Panc1 (cell line): ENCODE results near the gene HIGD1C. TPM values are rescaled to one million over a fixed set of nuclear protein-coding genes. Genes with fewer than 3 reads are reported as not detected.

ENCODE experiments used
- ATAC-seq: fragments of 200-7000 bp; cut with Tn5 transposase; 2 replicates; pipeline ENCODE4 v1.9.1; 2020; ENCODE audit warnings: mild to moderate bottlenecking, moderate library complexity
- BruUV-seq: library from RNA; stranded (reverse); fragments of 400-500 nt; replicated peaks from 2 replicates; lab custom pipeline; 2021; lab: Mats Ljungman, UMichigan
- CTCF ChIA-PET: fragments of 300-600 bp; sonication (Branson Sonifier 250); formaldehyde crosslinking; loops from one replicate; lab custom pipeline; 2022; ENCODE audit warnings: antibody characterized with exemption; lab: Charles Lee
- POLR2A ChIA-PET: fragments of 300-600 bp; sonication (Branson Sonifier 250); formaldehyde crosslinking; loops from one replicate; lab custom pipeline; 2022; ENCODE audit warnings: antibody characterized with exemption; lab: Charles Lee
- DNase-seq: peaks from one replicate; pipeline ENCODE4 v3.0.0-alpha.2; 2010; ENCODE audit warnings: low read depth, low spot score
- H3K27ac ChIP-seq: 2 replicates; pipeline ENCODE4 v1.5.1; 2011; ENCODE audit warnings: mild to moderate bottlenecking, low read length, inconsistent platforms
- H3K27me3 ChIP-seq: fragments of 200-500 bp; sonication (Bioruptor generic); 2 replicates; pipeline ENCODE4 v1.6.0; 2014; ENCODE audit warnings: low read length, inconsistent platforms; ENCODE audit not compliant: control insufficient read depth, insufficient read depth
- H3K36me3 ChIP-seq: fragments of 200-500 bp; sonication (Bioruptor generic); 2 replicates; pipeline ENCODE4 v1.5.1; 2014; ENCODE audit warnings: inconsistent platforms, mild to moderate bottlenecking, low read length, moderate library complexity; ENCODE audit not compliant: control insufficient read depth, insufficient read depth
- H3K4me1 ChIP-seq: 2 replicates; pipeline ENCODE4 v1.5.1; 2011; ENCODE audit warnings: inconsistent platforms, mild to moderate bottlenecking, low read length, moderate library complexity; ENCODE audit not compliant: control insufficient read depth, insufficient read depth
- H3K4me3 ChIP-seq, 2 experiments: 2 replicates each; pipeline ENCODE4 v1.5.1; 2011 to 2012; ENCODE audit warnings: low read depth in 2 of 2, low read length in 2 of 2, mild to moderate bottlenecking in 2 of 2, inconsistent platforms in 1 of 2, moderate library complexity in 1 of 2
- H3K9me3 ChIP-seq: fragments of 200-500 bp; sonication (Bioruptor generic); 2 replicates; pipeline ENCODE4 v1.5.1; 2014; ENCODE audit warnings: low read depth, mild to moderate bottlenecking, inconsistent platforms, low read length, moderate library complexity; ENCODE audit not compliant: control insufficient read depth, insufficient read depth
- CTCF ChIP-seq: fragments of 450-650 bp; IDR thresholded peaks from 2 replicates; pipeline ENCODE4 v1.5.1; 2017; ENCODE audit warnings: mild to moderate bottlenecking
- POLR2AphosphoS5 ChIP-seq: IDR thresholded peaks from 2 replicates; pipeline ENCODE4 v1.6.1; 2012; ENCODE audit warnings: mild to moderate bottlenecking, low read depth, low read length, moderate library complexity
- REST ChIP-seq, 2 experiments: IDR thresholded peaks; 2 replicates each; pipeline ENCODE4 v1.6.1; 2011 to 2012; ENCODE audit warnings: low read depth in 2 of 2, control low read depth in 1 of 2, low read length in 1 of 2, mild to moderate bottlenecking in 1 of 2, moderate library complexity in 1 of 2; ENCODE audit not compliant: insufficient read depth in 1 of 2
- SIN3A ChIP-seq: IDR thresholded peaks from 2 replicates; pipeline ENCODE4 v1.6.1; 2012; ENCODE audit warnings: low read depth, mild to moderate bottlenecking, low read length, moderate library complexity, borderline replicate concordance; ENCODE audit not compliant: insufficient read depth
- TCF7L2 ChIP-seq: IDR thresholded peaks from 2 replicates; pipeline ENCODE4 v1.6.1; 2011; ENCODE audit warnings: mild to moderate bottlenecking, low read depth, low read length, inconsistent platforms
- in situ Hi-C: cut with HindIII; loops from 2 replicates; pipeline ENCODE4 v1.10.0; 2016; ENCODE audit warnings: low sequenced_read_pairs, low pct_unique_long_range_greater_than_20kb
- intact Hi-C: fragments of 100-400 bp; cut with micrococcal nuclease; formaldehyde crosslinking; loops from one replicate; pipeline ENCODE4 v1.10.0; 2022; ENCODE audit not compliant: unreplicated experiment
- total RNA-seq: library from RNA; stranded (reverse); gene quantifications from one replicate; pipeline ENCODE4 v1.2.1, GENCODE V29; 2021; ENCODE audit not compliant: unreplicated experiment

The HIGD1C gene
- total RNA-seq, 1 experiment from 2014 or later = not detected

GRCh38 chr12:50971946-50972345 lies 19.6 kb downstream of the HIGD1C start:
- ChIA-PET POLR2A (no interaction called here), CTCF (interaction anchor here (0.6 kb wide), 1 partner anchor 58 kb away, joined by 4 read pairs; no protein-coding TSS in a partner anchor)
- no TSS peak for BruUV-seq
- Histone ChIP-seq H3K9me3 (no peaks in the 10 kb centered on the region), H3K36me3 (no peaks in the 10 kb centered on the region), H3K27me3 (no peaks in the 10 kb centered on the region), H3K4me3 (no peak overlapping the region), H3K27ac (no peak overlapping the region), H3K4me1 (no peaks in the 10 kb centered on the region)
- intact Hi-C loops (no loop called here), in situ Hi-C loops (no loop called here)
- TF ChIP-seq TCF7L2 = no peak
- TF ChIP-seq REST (IDR thresholded peaks at IDR 0.05; ENCODE audit: insufficient read depth in 1 of 2, low read depth in 2 of 2, low read length in 1 of 2) = no peak
- TF ChIP-seq SIN3A = no peak
- TF ChIP-seq CTCF = no peak
- TF ChIP-seq POLR2AphosphoS5 = no peak
- ATAC-seq (no peak), DNase-seq (no peak)

DNA sequence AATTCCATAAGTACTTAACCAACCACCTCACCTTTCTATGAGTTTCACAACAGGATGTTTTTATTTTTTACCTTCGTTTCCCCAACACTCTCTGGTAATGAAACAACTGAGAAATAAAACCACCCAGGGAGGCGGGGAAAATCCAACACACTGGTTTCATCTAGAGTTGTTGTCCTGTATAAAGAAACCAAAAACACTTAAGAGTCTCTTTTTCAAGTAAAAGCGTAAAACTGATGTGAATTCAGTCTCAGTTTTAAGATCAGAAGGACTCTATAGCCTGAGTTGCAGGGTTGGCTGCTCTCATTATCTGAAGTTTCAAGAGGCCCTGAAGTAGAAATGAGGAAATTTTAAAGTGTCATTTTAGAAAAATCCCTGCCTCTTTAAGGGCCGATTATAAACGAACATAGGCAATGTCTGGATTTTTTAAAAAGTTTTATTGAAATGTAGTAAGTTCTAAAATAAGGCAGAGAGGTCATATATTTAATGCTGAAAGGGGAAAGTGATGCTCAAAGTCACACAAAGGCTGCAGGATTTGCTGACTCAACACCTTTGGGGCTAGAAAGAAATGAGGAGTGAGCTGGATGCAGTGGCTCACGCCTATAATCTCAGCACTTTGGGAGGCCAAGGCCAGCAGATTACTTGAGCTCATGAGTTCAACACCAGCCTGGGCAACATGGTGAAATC lies 27.2 kb downstream of the HIGD1C start:
- intact Hi-C loops (no loop called here), in situ Hi-C loops (no loop called here)
- H3K36me3 ChIP-seq = no peaks in the 10 kb centered on the region
- H3K27ac ChIP-seq = no peak overlapping the region
- DNase-seq = no peak
- TF ChIP-seq SIN3A (no peak), TCF7L2 (no peak), POLR2AphosphoS5 (no peak), CTCF (no peak), REST (IDR thresholded peaks at IDR 0.05; ENCODE audit: insufficient read depth in 1 of 2, low read depth in 2 of 2, low read length in 1 of 2) (no peak)
- ChIA-PET CTCF (interaction anchor here (0.6 kb wide), 1 partner anchor 49 kb away, joined by 3 read pairs; no protein-coding TSS in a partner anchor), POLR2A (interaction anchor here (0.6 kb wide), 1 partner anchor 238 kb away, joined by 7 read pairs; no protein-coding TSS in a partner anchor)
- no peaks in the 10 kb centered on the region for H3K4me1 ChIP-seq
- no peaks in the 10 kb centered on the region for H3K9me3 ChIP-seq
- H3K4me3 ChIP-seq = no peak overlapping the region
- H3K27me3 ChIP-seq = no peaks in the 10 kb centered on the region
- BruUV-seq = no TSS peak
- no peak for ATAC-seq
